ENCODE measurements around the gene C17orf67. TPM values are rescaled to one million over a fixed set of nuclear protein-coding genes. Genes with fewer than 3 reads are reported as not detected.
A peak's percentile ranks its signal among the peaks of the same experiment; 100 is the strongest.
"Not testable (repeated sequence)": the region's sequence is repeated elsewhere in the genome, so short reads cannot be mapped to it uniquely, and the experiment has no call there.

The C17orf67 gene
- total RNA-seq, 5 donors from 2014 or later (not counting 1 experiment from before 2014, with no cell fraction given): 4.8 to 9.6 (median 8.4) TPM

GRCh38 chr17:56762144-56762543 is 71.6 kb downstream of the C17orf67 start:
- Mint-ChIP-seq H3K27me3 (peaks cover 0 to 4% of the 10 kb centered on the region in 2 donors), H3K27ac (no peak overlapping the region), H3K36me3 (no peaks in the 10 kb centered on the region), H3K4me1 (peaks cover 13 to 21% (median 20%) of the 10 kb centered on the region in 3 donors), H3K9me3 (no peaks in the 10 kb centered on the region), H3K4me3 (no peak overlapping the region)
- ATAC-seq (replicated peaks in 1 of 4) (no peak), DNase-seq (no peak)
- WGBS (ENCODE audit: insufficient coverage): 95% methylated on average over 3 of the region's 5 CpGs
- H3K4me3 ChIP-seq (ENCODE audit: control insufficient read depth in 1 of 2, extremely low read depth in 1 of 2, low read length in 1 of 2): no peak overlapping the region
- no peaks in the 10 kb centered on the region for H3K9me3 ChIP-seq
- H3K27me3 ChIP-seq (replicated peaks in 1 of 2; ENCODE audit: control insufficient read depth in 2 of 2, extremely low read depth in 1 of 2, insufficient read depth in 2 of 2, low read length in 1 of 2): peaks cover 0 to 5% of the 10 kb centered on the region in 2 experiments
- CTCF ChIA-PET: no interaction called here
- no peak overlapping the region for H3K27ac ChIP-seq (ENCODE audit: low read length)
- POLR2A ChIA-PET: no interaction called here
- no peaks in the 10 kb centered on the region for H3K36me3 ChIP-seq (ENCODE audit: control insufficient read depth in 2 of 2, extremely low read depth in 1 of 2, insufficient read depth in 1 of 2, low read length in 1 of 2)
- peaks cover 10 to 13% of the 10 kb centered on the region in 2 experiments for H3K4me1 ChIP-seq (ENCODE audit: control insufficient read depth in 1 of 2, extremely low read depth in 1 of 2, insufficient read depth in 2 of 2, low read length in 2 of 2)

- Histone ChIP-seq H3K27ac (ENCODE audit: low read length) (no peak overlapping the region), H3K36me3 (ENCODE audit: control insufficient read depth in 2 of 2, extremely low read depth in 1 of 2, insufficient read depth in 1 of 2, low read length in 1 of 2) (no peaks in the 10 kb centered on the region), H3K4me3 (ENCODE audit: control insufficient read depth in 1 of 2, extremely low read depth in 1 of 2, low read length in 1 of 2) (no peak overlapping the region), H3K9me3 (no peaks in the 10 kb centered on the region), H3K27me3 (replicated peaks in 1 of 2; ENCODE audit: control insufficient read depth in 2 of 2, extremely low read depth in 1 of 2, insufficient read depth in 2 of 2, low read length in 1 of 2) (peaks cover 0 to 5% of the 10 kb centered on the region in 2 experiments), H3K4me1 (ENCODE audit: control insufficient read depth in 1 of 2, extremely low read depth in 1 of 2, insufficient read depth in 2 of 2, low read length in 2 of 2) (peaks cover 10 to 20% of the 10 kb centered on the region in 2 experiments)
- no peak for DNase-seq
- Mint-ChIP-seq H3K36me3 (no peaks in the 10 kb centered on the region), H3K9me3 (no peaks in the 10 kb centered on the region), H3K4me3 (no peak overlapping the region), H3K4me1 (peaks cover 18 to 26% (median 25%) of the 10 kb centered on the region in 3 donors), H3K27ac (no peak overlapping the region), H3K27me3 (peaks cover 0 to 11% of the 10 kb centered on the region in 2 donors)
- POLR2A ChIA-PET: interaction anchor here (0.5 to 0.7 kb wide), 3 partner anchors 8 to 229 kb away, joined by 3 to 6 read pairs (median 4); no protein-coding TSS in a partner anchor
- CTCF ChIA-PET: no interaction called here
- 50% methylated on average over 1 of the region's 2 CpGs for WGBS (ENCODE audit: insufficient coverage)
- no peak for ATAC-seq (replicated peaks in 1 of 4)
These were observed 72.3 kb downstream of the C17orf67 start for GRCh38 chr17:56761387-56761786.

- H3K4me3 Mint-ChIP-seq; H3K27me3 Mint-ChIP-seq; POLR2A ChIA-PET; H3K27me3 ChIP-seq (replicated peaks in 1 of 2; ENCODE audit: control insufficient read depth in 2 of 2, extremely low read depth in 1 of 2, insufficient read depth in 2 of 2, low read length in 1 of 2); ATAC-seq (replicated peaks in 1 of 4); CTCF ChIA-PET; H3K9me3 Mint-ChIP-seq; H3K36me3 Mint-ChIP-seq; H3K9me3 ChIP-seq; H3K4me3 ChIP-seq (ENCODE audit: control insufficient read depth in 1 of 2, extremely low read depth in 1 of 2, low read length in 1 of 2); H3K27ac ChIP-seq (ENCODE audit: low read length); H3K36me3 ChIP-seq (ENCODE audit: control insufficient read depth in 2 of 2, extremely low read depth in 1 of 2, insufficient read depth in 1 of 2, low read length in 1 of 2); H3K27ac Mint-ChIP-seq; DNase-seq: not testable (repeated sequence)
- peaks cover 21 to 34% (median 26%) of the 10 kb centered on the region in 3 donors for H3K4me1 Mint-ChIP-seq
- H3K4me1 ChIP-seq (ENCODE audit: control insufficient read depth in 1 of 2, extremely low read depth in 1 of 2, insufficient read depth in 2 of 2, low read length in 2 of 2): peaks cover 20 to 26% of the 10 kb centered on the region in 2 experiments
- 50% methylated on average over 1 of the region's 7 CpGs for WGBS (ENCODE audit: insufficient coverage)
These were observed 76.1 kb downstream of the C17orf67 start for GRCh38 chr17:56757611-56758010.

GRCh38 chr17:56756536-56756935 is 77.2 kb downstream of the C17orf67 start:
- ATAC-seq (replicated peaks in 1 of 4): peak in 1 of 4 experiments; percentile 59
- 72% methylated on average over 2 of the region's 2 CpGs for WGBS (ENCODE audit: insufficient coverage)
- DNase-seq: no peak
- no peaks in the 10 kb centered on the region for H3K9me3 Mint-ChIP-seq
- POLR2A ChIA-PET: no interaction called here
- Histone ChIP-seq H3K4me3 (ENCODE audit: control insufficient read depth in 1 of 2, extremely low read depth in 1 of 2, low read length in 1 of 2) (no peak overlapping the region), H3K27ac (ENCODE audit: low read length) (no peak overlapping the region), H3K4me1 (ENCODE audit: control insufficient read depth in 1 of 2, extremely low read depth in 1 of 2, insufficient read depth in 2 of 2, low read length in 2 of 2) (peaks cover 21 to 33% of the 10 kb centered on the region in 2 experiments), H3K36me3 (ENCODE audit: control insufficient read depth in 2 of 2, extremely low read depth in 1 of 2, insufficient read depth in 1 of 2, low read length in 1 of 2) (no peaks in the 10 kb centered on the region), H3K27me3 (replicated peaks in 1 of 2; ENCODE audit: control insufficient read depth in 2 of 2, extremely low read depth in 1 of 2, insufficient read depth in 2 of 2, low read length in 1 of 2) (peaks cover 0 to 4% of the 10 kb centered on the region in 2 experiments), H3K9me3 (no peaks in the 10 kb centered on the region)
- CTCF ChIA-PET: no interaction called here
- H3K27ac Mint-ChIP-seq: peak overlapping the region in 1 of 2 donors; percentile 67
- no peaks in the 10 kb centered on the region for H3K36me3 Mint-ChIP-seq
- no peak overlapping the region for H3K4me3 Mint-ChIP-seq
- peaks cover 0 to 9% of the 10 kb centered on the region in 2 donors for H3K27me3 Mint-ChIP-seq
- peaks cover 25 to 33% (median 33%) of the 10 kb centered on the region in 3 donors for H3K4me1 Mint-ChIP-seq

GRCh38 chr17:56755310-56755709 is 78.4 kb downstream of the C17orf67 start:
- peak overlapping the region in 1 of 3 donors; percentile 40 for H3K4me3 Mint-ChIP-seq
- WGBS (ENCODE audit: insufficient coverage): no CpG with 5 or more reads among the region's 5 CpGs
- DNase-seq: no peak

GRCh38 chr17:56754523-56755208 is 79.1 kb downstream of the C17orf67 start:
- H3K36me3 ChIP-seq (ENCODE audit: control insufficient read depth in 2 of 2, extremely low read depth in 1 of 2, insufficient read depth in 1 of 2, low read length in 1 of 2): no peaks in the 10 kb centered on the region
- peaks cover 0 to 8% of the 10 kb centered on the region in 2 experiments for H3K27me3 ChIP-seq (replicated peaks in 1 of 2; ENCODE audit: control insufficient read depth in 2 of 2, extremely low read depth in 1 of 2, insufficient read depth in 2 of 2, low read length in 1 of 2)
- Mint-ChIP-seq H3K27ac (peak overlapping the region; percentile 26 to 77), H3K4me3 (peak overlapping the region in 1 of 3 donors; percentile 40), H3K27me3 (peaks cover 0 to 9% of the 10 kb centered on the region in 2 donors), H3K4me1 (peaks cover 32 to 52% (median 42%) of the 10 kb centered on the region in 3 donors), H3K9me3 (no peaks in the 10 kb centered on the region), H3K36me3 (no peaks in the 10 kb centered on the region)
- H3K27ac ChIP-seq (ENCODE audit: low read length): no peak overlapping the region
- peaks cover 32 to 47% of the 10 kb centered on the region in 2 experiments for H3K4me1 ChIP-seq (ENCODE audit: control insufficient read depth in 1 of 2, extremely low read depth in 1 of 2, insufficient read depth in 2 of 2, low read length in 2 of 2)
- 54% methylated on average over 5 of the region's 8 CpGs for WGBS (ENCODE audit: insufficient coverage)
- no peak overlapping the region for H3K4me3 ChIP-seq (ENCODE audit: control insufficient read depth in 1 of 2, extremely low read depth in 1 of 2, low read length in 1 of 2)
- peak; percentile 64 to 80 (median 71) for ATAC-seq (replicated peaks in 1 of 4)
- peak in 4 of 35 experiments; percentile 7 to 23 (median 12) for DNase-seq
- ChIA-PET CTCF (interaction anchor here (0.7 to 1.0 kb wide), 3 partner anchors 9 to 39 kb away, joined by 3 to 4 read pairs (median 4); no protein-coding TSS in a partner anchor), POLR2A (no interaction called here)
- H3K9me3 ChIP-seq: no peaks in the 10 kb centered on the region

More at GRCh38 chr17:56755310-56755709, 78.4 kb downstream of the C17orf67 start:
- peaks cover 28 to 40% of the 10 kb centered on the region in 2 experiments for H3K4me1 ChIP-seq (ENCODE audit: control insufficient read depth in 1 of 2, extremely low read depth in 1 of 2, insufficient read depth in 2 of 2, low read length in 2 of 2)
- H3K4me1 Mint-ChIP-seq: peaks cover 32 to 46% (median 39%) of the 10 kb centered on the region in 3 donors
- peaks cover 0 to 8% of the 10 kb centered on the region in 2 experiments for H3K27me3 ChIP-seq (replicated peaks in 1 of 2; ENCODE audit: control insufficient read depth in 2 of 2, extremely low read depth in 1 of 2, insufficient read depth in 2 of 2, low read length in 1 of 2)
- no peaks in the 10 kb centered on the region for H3K36me3 ChIP-seq (ENCODE audit: control insufficient read depth in 2 of 2, extremely low read depth in 1 of 2, insufficient read depth in 1 of 2, low read length in 1 of 2)
- H3K4me3 ChIP-seq (ENCODE audit: control insufficient read depth in 1 of 2, extremely low read depth in 1 of 2, low read length in 1 of 2): no peak overlapping the region
- no peak for ATAC-seq (replicated peaks in 1 of 4)
- POLR2A ChIA-PET: no interaction called here
- H3K9me3 Mint-ChIP-seq: no peaks in the 10 kb centered on the region
- CTCF ChIA-PET: interaction anchor here (1.0 kb wide), 2 partner anchors 8 to 40 kb away, joined by 3 to 4 read pairs; no protein-coding TSS in a partner anchor
- H3K9me3 ChIP-seq: no peaks in the 10 kb centered on the region
- H3K27me3 Mint-ChIP-seq: peaks cover 0 to 9% of the 10 kb centered on the region in 2 donors
- H3K36me3 Mint-ChIP-seq: no peaks in the 10 kb centered on the region
- no peak overlapping the region for H3K27ac ChIP-seq (ENCODE audit: low read length)
- H3K27ac Mint-ChIP-seq: peak overlapping the region in 1 of 2 donors; percentile 26
